GM18867 (cell line): ENCODE results near the gene GPR4.
"Not testable (repeated sequence)": the region's sequence is repeated elsewhere in the genome, so short reads cannot be mapped to it uniquely, and the experiment has no call there.

Source experiments
- ATAC-seq: cut with Tn5 transposase; IDR thresholded peaks from one replicate; pipeline ENCODE4 v1.9.1; 2021; ENCODE audit warnings: mild to moderate bottlenecking, moderate library complexity; ENCODE audit not compliant: unreplicated experiment

Gene GPR4

GRCh38 chr19:45601524-45602374 lies at the start of gene GPR4:
GPR4 (minus strand) TSS chr19:45602212; CDS start chr19:45591866, 10,346 bp downstream.
- no peak for ATAC-seq

- ATAC-seq, result no peak
Observed at GRCh38 chr19:45650722-45651121, 48.7 kb upstream of the GPR4 start.

- no peak for ATAC-seq
Observed at GRCh38 chr19:45646345-45646698, 44.3 kb upstream of the GPR4 start.

GRCh38 chr19:45645631-45646344 lies 43.8 kb upstream of the GPR4 start:
- ATAC-seq, result peak; percentile 34

GRCh38 chr19:45645068-45645630 lies 43.1 kb upstream of the GPR4 start:
- ATAC-seq, result no peak

- no peak for ATAC-seq
Observed at GRCh38 chr19:45643927-45644771, 42.1 kb upstream of the GPR4 start.

GRCh38 chr19:45643024-45643926 lies 41.3 kb upstream of the GPR4 start:
- ATAC-seq, result peak; percentile 25

- peak; percentile 39 for ATAC-seq
Observed at GRCh38 chr19:45641274-45642105, 39.5 kb upstream of the GPR4 start.

GRCh38 chr19:45640849-45641273 lies 38.8 kb upstream of the GPR4 start:
- no peak for ATAC-seq

GRCh38 chr19:45638930-45639729 lies 37.1 kb upstream of the GPR4 start, which contains the start of gene EML2:
EML2 (minus strand) TSS chr19:45639397; CDS start chr19:45639376, 21 bp downstream.
- no peak for ATAC-seq

GRCh38 chr19:45637890-45638667 lies 36.1 kb upstream of the GPR4 start:
- no peak for ATAC-seq

- no peak for ATAC-seq
Observed at GRCh38 chr19:45636902-45637301, 34.9 kb upstream of the GPR4 start.

- no peak for ATAC-seq
Observed at GRCh38 chr19:45636275-45636674, 34.3 kb upstream of the GPR4 start.

- no peak for ATAC-seq
Observed at GRCh38 chr19:45632468-45633196, 30.6 kb upstream of the GPR4 start.

- no peak for ATAC-seq
Observed at GRCh38 chr19:45630463-45630862, 28.5 kb upstream of the GPR4 start.

- ATAC-seq, result no peak
Observed at GRCh38 chr19:45629704-45630103, 27.7 kb upstream of the GPR4 start.

GRCh38 chr19:45628219-45628618 lies 26.2 kb upstream of the GPR4 start:
- ATAC-seq, result not testable (repeated sequence)
